Endothelial cell of umbilical vein (primary cell): Measurements from ENCODE around the gene KIAA1217. TPM values are rescaled to one million over a fixed set of nuclear protein-coding genes. Genes with fewer than 3 reads are reported as not detected.

Experiments used
- BruUV-seq: library from RNA; stranded (reverse); fragments of 400-500 nt; replicated peaks from 2 replicates; lab custom pipeline; 2021; lab: Mats Ljungman, UMichigan
- CTCF ChIA-PET: fragments of 300-600, 350-600 bp; sonication (Branson Sonifier 250); formaldehyde crosslinking; loops from one replicate; lab custom pipeline; 2021; ENCODE audit warnings: antibody characterized with exemption, inconsistent platforms; lab: Charles Lee
- POLR2A ChIA-PET: fragments of 300-600, 350-600 bp; sonication (Branson Sonifier 250); formaldehyde crosslinking; loops from one replicate; lab custom pipeline; 2021; ENCODE audit warnings: antibody characterized with exemption, inconsistent platforms; lab: Charles Lee
- DNase-seq: peaks from one replicate; pipeline ENCODE4 v3.0.0-alpha.2; 2011; ENCODE audit warnings: low read depth, low spot score
- FAIRE-seq: peaks from 2 replicates; lab custom pipeline; 2011; peaks lifted over from hg19 to GRCh38; lab: Jason Lieb, UNC
- H2AFZ ChIP-seq: 2 replicates; pipeline ENCODE4 v1.6.0; 2012; ENCODE audit warnings: low read depth, low read length, control low read depth, inconsistent platforms
- H3K27ac ChIP-seq: 2 replicates; pipeline ENCODE4 v1.5.1; 2011; ENCODE audit warnings: low read depth, mild to moderate bottlenecking, control low read depth, low read length, moderate library complexity; ENCODE audit not compliant: insufficient read depth
- H3K27me3 ChIP-seq, 2 experiments: 2 replicates each; pipeline versions ENCODE4 v1.6.0 to v1.6.1; 2011; ENCODE audit warnings: low read length in 2 of 2, mixed read lengths in 1 of 2; ENCODE audit not compliant: control insufficient read depth in 2 of 2, insufficient read depth in 2 of 2
- H3K36me3 ChIP-seq, 2 experiments: 2 replicates in 1 of 2; 3 replicates in 1 of 2; pipeline ENCODE4 v1.5.1; 2011; ENCODE audit warnings: low read length in 2 of 2, mild to moderate bottlenecking in 1 of 2, moderate library complexity in 1 of 2; ENCODE audit not compliant: control insufficient read depth in 2 of 2, insufficient read depth in 2 of 2; ENCODE audit errors: extremely low read depth in 1 of 2
- H3K4me1 ChIP-seq: 3 replicates; pipeline ENCODE4 v1.5.1; 2011; ENCODE audit warnings: mild to moderate bottlenecking, low read length; ENCODE audit not compliant: control insufficient read depth, insufficient read depth; ENCODE audit errors: extremely low read depth
- H3K4me2 ChIP-seq: 2 replicates; pipeline ENCODE4 v1.6.1; 2011; ENCODE audit warnings: low read length, control low read depth, mixed read lengths; ENCODE audit not compliant: insufficient read depth
- H3K4me3 ChIP-seq, 3 experiments: fragments of 200-600 bp in 1 of 3; sonication (generic), shearing (Covaris generic) in 1 of 3; replicated peaks in 1 of 3; 2 replicates each; pipeline ENCODE4 v1.5.1; 2011 to 2016; ENCODE audit warnings: control low read depth in 3 of 3, low read length in 3 of 3, mild to moderate bottlenecking in 2 of 3, inconsistent platforms in 1 of 3, low read depth in 1 of 3, moderate library complexity in 1 of 3; ENCODE audit not compliant: insufficient read depth in 1 of 3
- H3K79me2 ChIP-seq: 2 replicates; pipeline ENCODE4 v1.6.0; 2012; ENCODE audit warnings: low read length, inconsistent platforms; ENCODE audit not compliant: control insufficient read depth, insufficient read depth
- H3K9ac ChIP-seq: replicated peaks from 2 replicates; pipeline ENCODE3; 2011; ENCODE audit warnings: low read length, control low read depth; ENCODE audit not compliant: insufficient read depth; ENCODE audit errors: extremely low read depth
- H3K9me1 ChIP-seq: replicated peaks from 3 replicates; pipeline ENCODE4 v1.6.0; 2011; ENCODE audit warnings: mild to moderate bottlenecking, low read length; ENCODE audit not compliant: control insufficient read depth, insufficient read depth; ENCODE audit errors: extremely low read depth
- H3K9me3 ChIP-seq: replicated peaks from 2 replicates; pipeline ENCODE4 v1.5.1; 2012; ENCODE audit warnings: low read length, inconsistent platforms; ENCODE audit not compliant: control insufficient read depth, insufficient read depth
- H4K20me1 ChIP-seq: replicated peaks from 2 replicates; pipeline ENCODE3; 2011; ENCODE audit warnings: mild to moderate bottlenecking, low read length; ENCODE audit not compliant: control insufficient read depth, insufficient read depth; ENCODE audit errors: extremely low read depth
- FOS ChIP-seq: IDR thresholded peaks from 2 replicates; pipeline ENCODE4 v1.6.1; 2011; ENCODE audit warnings: mild to moderate bottlenecking, low read length, moderate library complexity, borderline replicate concordance; ENCODE audit not compliant: insufficient read depth
- GATA2 ChIP-seq: IDR thresholded peaks from 2 replicates; pipeline ENCODE4 v1.7.0; 2011; ENCODE audit warnings: low read depth, mild to moderate bottlenecking, moderate library complexity, mixed read lengths, low read length; ENCODE audit not compliant: insufficient read length, insufficient read depth
- JUN ChIP-seq: IDR thresholded peaks from 2 replicates; pipeline ENCODE4 v1.6.1; 2011; ENCODE audit warnings: borderline replicate concordance, low read depth; ENCODE audit not compliant: insufficient read length, insufficient read depth
- MYC ChIP-seq: IDR thresholded peaks from one replicate; pipeline ENCODE4 v1.6.1; 2011; ENCODE audit warnings: mild to moderate bottlenecking, low read depth, low read length
- POLR2A ChIP-seq: IDR thresholded peaks from 2 replicates; pipeline ENCODE4 v1.6.1; 2012; ENCODE audit warnings: low read depth, mild to moderate bottlenecking, control low read depth, low read length
- POLR2AphosphoS5 ChIP-seq: IDR thresholded peaks from 2 replicates; pipeline ENCODE4 v1.6.1; 2012; ENCODE audit warnings: low read depth, mild to moderate bottlenecking, control low read depth, low read length, moderate library complexity; ENCODE audit not compliant: insufficient read depth
- dilution Hi-C: fragments of 300-500 bp; cut with MboI; formaldehyde crosslinking; loops from one replicate; pipeline ENCODE4 v1.15.0; 2019; ENCODE audit warnings: low sequenced_read_pairs; ENCODE audit not compliant: extremely low pct_ligation_motif_present
- intact Hi-C: fragments of 100-400 bp; cut with micrococcal nuclease; formaldehyde crosslinking; loops from one replicate; pipeline ENCODE4 v1.10.0; 2022
- polyA plus RNA-seq, 4 experiments: library from polyadenylated mRNA; depleted of rRNA in 3 of 4; stranded (reverse) in 3 of 4; unstranded in 1 of 4; fragments of >200 nt; gene quantifications; 2 replicates each; pipeline versions ENCODE4 v1.2.1 to v1.2.3, GENCODE V29; 2011 to 2012; ENCODE audit warnings: missing spikeins in 1 of 4
- total RNA-seq: library from RNA; stranded (reverse); gene quantifications from 2 replicates; pipeline ENCODE4 v1.2.3, GENCODE V29; 2021
- TF ChIP-seq, protein P1 (sequence below), 2 donors: IDR thresholded peaks; 1 replicate in 1 of 2; 2 replicates in 1 of 2; pipeline ENCODE4 v1.5.1; 2011; ENCODE audit warnings: low read length in 2 of 2, mild to moderate bottlenecking in 2 of 2, moderate library complexity in 2 of 2, control low read depth in 1 of 2, inconsistent platforms in 1 of 2, low read depth in 1 of 2; ENCODE audit not compliant: insufficient read depth in 1 of 2; ENCODE audit errors: extremely low read depth in 1 of 2

The KIAA1217 gene
- total and polyA plus RNA-seq, 2 donors (not counting 3 experiments of a cell fraction or from before 2014, with no cell fraction given), result 0.83 to 10.3 TPM

DNA sequence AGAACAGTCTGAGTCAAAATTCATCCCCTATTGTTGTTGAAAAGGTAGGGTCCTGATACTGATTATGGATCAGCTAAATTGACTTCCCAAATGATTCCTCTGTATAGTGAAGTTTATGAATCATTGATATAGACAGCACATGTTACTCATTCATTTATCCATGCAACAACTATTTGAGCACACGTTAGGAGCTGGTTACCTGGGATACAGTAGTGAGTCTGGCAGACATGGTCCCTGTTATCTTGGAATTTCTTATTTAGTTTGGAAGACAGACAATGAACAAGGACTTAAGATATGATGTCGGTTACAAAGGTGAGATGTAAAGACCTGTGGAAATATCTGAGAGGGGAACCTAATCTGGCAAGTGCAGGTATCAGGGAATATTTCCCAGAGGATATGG, 28.0 kb upstream of the KIAA1217 start:
- Histone ChIP-seq H3K9me3 (no peaks in the 10 kb centered on the region), H3K4me3 (no peak overlapping the region), H3K27me3 (no peaks in the 10 kb centered on the region), H3K79me2 (no peaks in the 10 kb centered on the region), H3K27ac (no peak overlapping the region), H3K4me1 (no peaks in the 10 kb centered on the region), H3K36me3 (no peaks in the 10 kb centered on the region), H2AFZ (no peak overlapping the region), H3K4me2 (no peak overlapping the region), H3K9me1 (no peaks in the 10 kb centered on the region), H3K9ac (no peak overlapping the region), H4K20me1 (no peaks in the 10 kb centered on the region)
- TF ChIP-seq POLR2A, result no peak
- dilution Hi-C loops, result no loop called here
- ChIA-PET CTCF (no interaction called here), POLR2A (no interaction called here)
- FAIRE-seq (no peak), DNase-seq (no peak)
- no TSS peak for BruUV-seq
- intact Hi-C loops, result no loop called here

DNA sequence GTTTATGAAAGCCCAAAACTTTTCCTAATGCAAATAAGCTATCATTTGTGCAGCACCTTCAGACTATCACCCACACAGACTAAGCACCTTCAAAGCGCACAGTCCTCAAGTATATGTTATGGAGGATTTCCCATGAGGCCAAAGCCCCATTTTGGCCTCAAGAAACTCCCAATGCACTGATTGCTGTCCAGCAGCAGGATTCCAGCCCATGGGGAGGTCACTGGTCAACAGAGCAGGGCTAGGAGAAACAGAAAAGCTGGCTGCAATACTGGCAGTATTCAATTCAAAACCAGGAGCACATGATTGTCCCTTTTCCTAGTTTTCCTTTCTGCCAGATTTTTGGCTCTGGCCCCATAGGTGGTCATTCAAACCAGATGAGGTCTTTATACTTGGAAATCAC, 24.5 kb upstream of the KIAA1217 start:
- Histone ChIP-seq H3K36me3 (no peaks in the 10 kb centered on the region), H3K9ac (no peak overlapping the region), H3K79me2 (no peaks in the 10 kb centered on the region), H3K4me3 (no peak overlapping the region), H4K20me1 (no peaks in the 10 kb centered on the region), H3K9me1 (no peaks in the 10 kb centered on the region), H3K9me3 (no peaks in the 10 kb centered on the region), H2AFZ (no peak overlapping the region), H3K27me3 (no peaks in the 10 kb centered on the region), H3K4me1 (no peaks in the 10 kb centered on the region), H3K27ac (no peak overlapping the region), H3K4me2 (no peak overlapping the region)
- BruUV-seq, result no TSS peak
- ChIA-PET POLR2A (no interaction called here), CTCF (no interaction called here)
- FAIRE-seq (no peak), DNase-seq (no peak)
- dilution Hi-C loops (no loop called here), intact Hi-C loops (no loop called here)
- TF ChIP-seq FOS (no peak), MYC (no peak), POLR2A (no peak), JUN (no peak), POLR2AphosphoS5 (no peak), GATA2 (no peak)
- TF ChIP-seq, protein P1, sequence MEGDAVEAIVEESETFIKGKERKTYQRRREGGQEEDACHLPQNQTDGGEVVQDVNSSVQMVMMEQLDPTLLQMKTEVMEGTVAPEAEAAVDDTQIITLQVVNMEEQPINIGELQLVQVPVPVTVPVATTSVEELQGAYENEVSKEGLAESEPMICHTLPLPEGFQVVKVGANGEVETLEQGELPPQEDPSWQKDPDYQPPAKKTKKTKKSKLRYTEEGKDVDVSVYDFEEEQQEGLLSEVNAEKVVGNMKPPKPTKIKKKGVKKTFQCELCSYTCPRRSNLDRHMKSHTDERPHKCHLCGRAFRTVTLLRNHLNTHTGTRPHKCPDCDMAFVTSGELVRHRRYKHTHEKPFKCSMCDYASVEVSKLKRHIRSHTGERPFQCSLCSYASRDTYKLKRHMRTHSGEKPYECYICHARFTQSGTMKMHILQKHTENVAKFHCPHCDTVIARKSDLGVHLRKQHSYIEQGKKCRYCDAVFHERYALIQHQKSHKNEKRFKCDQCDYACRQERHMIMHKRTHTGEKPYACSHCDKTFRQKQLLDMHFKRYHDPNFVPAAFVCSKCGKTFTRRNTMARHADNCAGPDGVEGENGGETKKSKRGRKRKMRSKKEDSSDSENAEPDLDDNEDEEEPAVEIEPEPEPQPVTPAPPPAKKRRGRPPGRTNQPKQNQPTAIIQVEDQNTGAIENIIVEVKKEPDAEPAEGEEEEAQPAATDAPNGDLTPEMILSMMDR (IDR thresholded peaks at IDR 0.05; ENCODE audit: extremely low read depth in 1 of 2, insufficient read depth in 1 of 2, low read depth in 1 of 2, low read length in 2 of 2), result no peak
